PC-9 (cell line): ENCODE data around the gene IQCN. TPM values are rescaled to one million over a fixed set of nuclear protein-coding genes. Genes with fewer than 3 reads are reported as not detected.

ENCODE experiments used
- BruUV-seq: library from RNA; stranded (reverse); fragments of 400-500 nt; replicated peaks from 2 replicates; lab custom pipeline; 2021; lab: Mats Ljungman, UMichigan
- CTCF ChIA-PET: fragments of 300-600 bp; sonication (Branson Sonifier 250); formaldehyde crosslinking; loops from one replicate; lab custom pipeline; 2022; ENCODE audit warnings: antibody characterized with exemption; lab: Charles Lee
- POLR2A ChIA-PET: fragments of 300-600 bp; sonication (Branson Sonifier 250); formaldehyde crosslinking; loops from one replicate; lab custom pipeline; 2022; ENCODE audit warnings: antibody characterized with exemption; ENCODE audit not compliant: unreplicated experiment; lab: Charles Lee
- DNase-seq, 2 experiments: peaks; one replicate each; pipeline versions ENCODE4 v3.0.0 to v3.0.0-alpha.2; 2015 to 2022; ENCODE audit warnings: mixed read lengths in 1 of 2
- H2AFZ ChIP-seq: fragments of 200-600 bp; sonication (generic); 2 replicates; pipeline ENCODE4 v1.8.1; 2017; ENCODE audit warnings: antibody characterized with exemption
- H3F3A ChIP-seq: fragments of 200-600 bp; sonication (generic); 2 replicates; pipeline ENCODE4 v1.8.1; 2017; ENCODE audit warnings: antibody characterized with exemption, mild to moderate bottlenecking, low read depth; ENCODE audit not compliant: insufficient read depth
- H3K27ac ChIP-seq: fragments of 200-600 bp; sonication (generic); 2 replicates; pipeline ENCODE4 v1.6.1; 2016; ENCODE audit warnings: mixed run types
- H3K27me3 ChIP-seq: fragments of 200-600 bp; sonication (generic); 2 replicates; pipeline ENCODE4 v1.6.1; 2016; ENCODE audit warnings: low read depth, mixed run types; ENCODE audit not compliant: insufficient read depth
- H3K36me3 ChIP-seq: fragments of 200-600 bp; sonication (generic); 2 replicates; pipeline ENCODE4 v1.6.1; 2016; ENCODE audit warnings: low read depth, mixed run types
- H3K4me1 ChIP-seq: fragments of 200-600 bp; sonication (generic); replicated peaks from 2 replicates; pipeline ENCODE4 v1.6.1; 2016; ENCODE audit warnings: mixed run types; ENCODE audit not compliant: insufficient read depth
- H3K4me2 ChIP-seq: fragments of 200-600 bp; sonication (generic); 2 replicates; pipeline ENCODE4 v1.6.1; 2017; ENCODE audit warnings: mixed run types
- H3K4me3 ChIP-seq: fragments of 200-600 bp; sonication (generic); 2 replicates; pipeline ENCODE4 v1.6.1; 2016; ENCODE audit warnings: mixed run types
- H3K79me2 ChIP-seq: fragments of 200-600 bp; sonication (generic); 2 replicates; pipeline ENCODE4 v1.6.1; 2017; ENCODE audit warnings: low read depth, mixed run types
- H3K9me2 ChIP-seq: fragments of 200-600 bp; sonication (generic); 2 replicates; pipeline ENCODE4 v1.8.1; 2017; ENCODE audit warnings: mild to moderate bottlenecking; ENCODE audit not compliant: insufficient read depth
- H3K9me3 ChIP-seq: fragments of 200-600 bp; sonication (generic); 2 replicates; pipeline ENCODE4 v1.8.1; 2016; ENCODE audit warnings: low read depth; ENCODE audit not compliant: insufficient read depth
- H4K20me1 ChIP-seq: fragments of 200-600 bp; sonication (generic); 2 replicates; pipeline ENCODE4 v1.8.1; 2017; ENCODE audit not compliant: insufficient read depth
- EZH2 ChIP-seq: fragments of 200-600 bp; sonication (generic); IDR thresholded peaks from 2 replicates; pipeline ENCODE4 v1.8.0; 2017; ENCODE audit warnings: antibody characterized with exemption, low read depth
- intact Hi-C: fragments of 100-400 bp; cut with micrococcal nuclease; formaldehyde crosslinking; loops from one replicate; pipeline ENCODE4 v1.10.0; 2022; ENCODE audit not compliant: unreplicated experiment
- total RNA-seq: library from RNA; stranded (reverse); gene quantifications from 2 replicates; pipeline ENCODE4 v1.2.3, GENCODE V29; 2021
- TF ChIP-seq, protein P1 (sequence below): fragments of 200-600 bp; sonication (generic); conservative IDR thresholded peaks from 2 replicates; pipeline ENCODE4 v1.6.1; 2017; ENCODE audit warnings: mixed run types, antibody characterized with exemption, mild to moderate bottlenecking, moderate library complexity

The IQCN gene
- total RNA-seq, 1 experiment from 2014 or later = 7.3 TPM

DNA sequence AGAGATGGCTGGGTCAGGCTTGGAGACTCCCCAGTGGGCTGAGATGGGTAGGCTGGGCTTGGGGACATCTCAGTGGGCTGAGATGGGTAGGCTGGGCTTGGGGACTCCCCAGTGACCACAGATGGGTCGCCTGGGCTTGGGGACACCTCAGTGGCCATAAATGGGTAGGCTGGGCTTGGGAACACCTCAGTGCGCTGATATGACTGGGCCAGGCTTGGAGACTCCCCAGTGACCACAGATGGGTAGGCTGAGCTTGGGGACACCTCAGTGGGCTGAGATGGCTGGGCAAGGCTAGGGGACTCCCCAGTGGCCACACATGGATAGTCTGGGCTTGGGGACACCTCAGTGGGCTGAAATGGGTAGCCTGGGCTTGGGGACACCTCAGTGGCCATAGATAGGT, 12.8 kb downstream of the IQCN start:
- POLR2A ChIA-PET = interaction anchor here (0.6 kb wide), 1 partner anchor 67 kb away, joined by 4 read pairs; no protein-coding TSS in a partner anchor

GRCh38 chr19:18259893-18260292, 14.4 kb downstream of the IQCN start:
- ChIA-PET POLR2A (no interaction called here), CTCF (no interaction called here)
- H3K4me2 ChIP-seq = no peak overlapping the region
- intact Hi-C loops = loop anchor here (10.0 kb wide), 1 partner anchor 155 kb away; the partner anchor contains the start of gene SSBP4
- no peak overlapping the region for H3K4me3 ChIP-seq
- no peaks in the 10 kb centered on the region for H3K36me3 ChIP-seq
- no peaks in the 10 kb centered on the region for H3K9me3 ChIP-seq
- H2AFZ ChIP-seq = no peak overlapping the region
- no peaks in the 10 kb centered on the region for H3K27me3 ChIP-seq
- H4K20me1 ChIP-seq = no peaks in the 10 kb centered on the region
- H3K9me2 ChIP-seq = no peaks in the 10 kb centered on the region
- DNase-seq = no peak
- no TSS peak for BruUV-seq
- H3K79me2 ChIP-seq = no peaks in the 10 kb centered on the region
- H3K4me1 ChIP-seq = peaks cover 9% of the 10 kb centered on the region
- peaks cover 12% of the 10 kb centered on the region for H3F3A ChIP-seq
- no peak overlapping the region for H3K27ac ChIP-seq
- TF ChIP-seq EZH2 = no peak
- TF ChIP-seq, protein P1, sequence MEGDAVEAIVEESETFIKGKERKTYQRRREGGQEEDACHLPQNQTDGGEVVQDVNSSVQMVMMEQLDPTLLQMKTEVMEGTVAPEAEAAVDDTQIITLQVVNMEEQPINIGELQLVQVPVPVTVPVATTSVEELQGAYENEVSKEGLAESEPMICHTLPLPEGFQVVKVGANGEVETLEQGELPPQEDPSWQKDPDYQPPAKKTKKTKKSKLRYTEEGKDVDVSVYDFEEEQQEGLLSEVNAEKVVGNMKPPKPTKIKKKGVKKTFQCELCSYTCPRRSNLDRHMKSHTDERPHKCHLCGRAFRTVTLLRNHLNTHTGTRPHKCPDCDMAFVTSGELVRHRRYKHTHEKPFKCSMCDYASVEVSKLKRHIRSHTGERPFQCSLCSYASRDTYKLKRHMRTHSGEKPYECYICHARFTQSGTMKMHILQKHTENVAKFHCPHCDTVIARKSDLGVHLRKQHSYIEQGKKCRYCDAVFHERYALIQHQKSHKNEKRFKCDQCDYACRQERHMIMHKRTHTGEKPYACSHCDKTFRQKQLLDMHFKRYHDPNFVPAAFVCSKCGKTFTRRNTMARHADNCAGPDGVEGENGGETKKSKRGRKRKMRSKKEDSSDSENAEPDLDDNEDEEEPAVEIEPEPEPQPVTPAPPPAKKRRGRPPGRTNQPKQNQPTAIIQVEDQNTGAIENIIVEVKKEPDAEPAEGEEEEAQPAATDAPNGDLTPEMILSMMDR = no peak

More for the DNA sequence above, 12.8 kb downstream of the IQCN start:
- Histone ChIP-seq H3K9me2 (no peaks in the 10 kb centered on the region), H2AFZ (no peak overlapping the region), H3K9me3 (no peaks in the 10 kb centered on the region), H3F3A (0 out of 2 replicates have a peak, but pooled peaks cover 2% of the 10 kb centered on the region), H3K27me3 (no peaks in the 10 kb centered on the region), H3K27ac (no peak overlapping the region), H3K79me2 (no peaks in the 10 kb centered on the region), H3K36me3 (no peaks in the 10 kb centered on the region), H4K20me1 (no peaks in the 10 kb centered on the region), H3K4me3 (no peak overlapping the region), H3K4me1 (no peaks in the 10 kb centered on the region), H3K4me2 (no peak overlapping the region)
- intact Hi-C loops = no loop called here
- CTCF ChIA-PET = no interaction called here
- BruUV-seq = no TSS peak
- no peak for TF ChIP-seq EZH2
- TF ChIP-seq, protein P1 = no peak
- DNase-seq = peak in 1 of 2 experiments; percentile 11

DNA sequence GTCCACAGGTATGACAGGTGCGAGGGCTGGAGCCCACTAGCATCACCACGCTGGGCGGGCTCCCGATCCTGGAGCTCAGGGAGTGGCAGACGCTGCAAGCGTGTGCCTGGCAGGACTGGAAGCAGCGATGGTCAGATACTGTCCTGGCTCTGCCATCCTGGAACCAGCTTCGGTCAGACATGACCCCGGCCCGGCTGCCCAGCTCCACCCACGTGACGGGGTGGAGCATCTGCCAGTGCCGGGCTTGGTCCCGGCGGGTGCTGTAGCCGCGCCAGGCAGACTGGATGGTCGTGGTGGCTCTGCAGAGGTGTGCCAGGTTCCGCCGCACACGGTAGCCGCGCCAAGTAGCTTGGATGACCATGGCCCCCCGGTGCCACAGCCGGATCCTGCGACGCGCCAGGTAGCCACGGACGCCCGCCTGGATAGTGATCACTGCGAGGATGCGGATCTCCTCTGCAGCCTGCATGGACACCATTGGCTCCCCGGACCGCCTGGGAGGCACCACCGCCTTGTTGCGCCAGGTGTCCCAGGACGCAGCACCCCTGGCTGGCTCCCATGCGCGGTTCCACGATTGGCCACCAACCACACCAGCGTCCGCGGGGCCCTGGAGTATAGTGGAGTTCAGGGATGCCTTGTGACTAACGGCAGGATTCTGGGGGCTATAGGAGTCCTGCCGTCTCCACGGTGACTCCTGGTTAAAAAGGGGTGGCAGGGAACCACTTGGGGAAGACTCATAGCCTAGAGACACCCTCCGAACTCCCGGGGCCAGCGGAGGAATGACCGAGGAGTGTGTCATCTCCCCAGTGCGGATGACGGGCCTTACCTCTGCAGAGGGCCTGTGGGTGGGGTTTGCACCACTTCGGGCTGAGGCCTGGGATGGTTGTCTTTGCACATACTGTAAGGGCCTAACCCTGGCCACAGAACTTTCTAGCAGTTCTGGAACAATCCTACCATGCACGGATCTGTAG, 16.5 kb downstream of the IQCN start:
- Histone ChIP-seq H2AFZ (no peak overlapping the region), H3F3A (peaks cover 33% of the 10 kb centered on the region), H3K4me2 (no peak overlapping the region), H3K4me3 (no peak overlapping the region), H3K4me1 (peaks cover 30% of the 10 kb centered on the region), H3K27ac (no peak overlapping the region), H3K79me2 (no peaks in the 10 kb centered on the region), H4K20me1 (no peaks in the 10 kb centered on the region), H3K9me2 (no peaks in the 10 kb centered on the region), H3K27me3 (no peaks in the 10 kb centered on the region), H3K9me3 (no peaks in the 10 kb centered on the region), H3K36me3 (no peaks in the 10 kb centered on the region)
- no peak for DNase-seq
- BruUV-seq = no TSS peak
- ChIA-PET POLR2A (no interaction called here), CTCF (interaction anchor here (0.5 kb wide), 1 partner anchor 138 kb away, joined by 4 read pairs; no protein-coding TSS in a partner anchor)
- TF ChIP-seq, protein P1 = no peak
- no peak for TF ChIP-seq EZH2
- intact Hi-C loops = loop anchor here (10.0 kb wide), 1 partner anchor 157 kb away; the partner anchor contains the start of gene SSBP4
